ENCODE data around the gene FKBP8.

DNA sequence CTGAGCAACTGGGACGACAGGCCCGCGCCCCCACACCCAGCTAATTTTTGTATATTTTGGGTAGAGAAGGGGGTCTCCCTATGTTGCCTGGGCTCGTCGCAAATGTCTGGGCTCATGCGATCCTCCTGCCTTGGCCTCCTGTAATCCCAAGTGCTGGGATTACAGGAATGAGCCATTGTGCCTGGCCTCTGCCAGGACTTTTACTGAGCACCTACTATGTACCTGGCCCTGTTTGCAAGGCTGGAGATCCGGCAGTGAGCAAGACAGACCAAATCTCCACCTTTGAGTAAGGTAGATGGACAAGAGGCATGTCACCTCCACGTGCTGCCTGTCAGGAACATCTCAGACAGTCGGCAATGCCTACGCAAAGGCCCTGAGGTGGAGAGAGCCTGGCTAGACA, 6.9 kb downstream of the FKBP8 start:
- TF ChIP-seq, protein P1, sequence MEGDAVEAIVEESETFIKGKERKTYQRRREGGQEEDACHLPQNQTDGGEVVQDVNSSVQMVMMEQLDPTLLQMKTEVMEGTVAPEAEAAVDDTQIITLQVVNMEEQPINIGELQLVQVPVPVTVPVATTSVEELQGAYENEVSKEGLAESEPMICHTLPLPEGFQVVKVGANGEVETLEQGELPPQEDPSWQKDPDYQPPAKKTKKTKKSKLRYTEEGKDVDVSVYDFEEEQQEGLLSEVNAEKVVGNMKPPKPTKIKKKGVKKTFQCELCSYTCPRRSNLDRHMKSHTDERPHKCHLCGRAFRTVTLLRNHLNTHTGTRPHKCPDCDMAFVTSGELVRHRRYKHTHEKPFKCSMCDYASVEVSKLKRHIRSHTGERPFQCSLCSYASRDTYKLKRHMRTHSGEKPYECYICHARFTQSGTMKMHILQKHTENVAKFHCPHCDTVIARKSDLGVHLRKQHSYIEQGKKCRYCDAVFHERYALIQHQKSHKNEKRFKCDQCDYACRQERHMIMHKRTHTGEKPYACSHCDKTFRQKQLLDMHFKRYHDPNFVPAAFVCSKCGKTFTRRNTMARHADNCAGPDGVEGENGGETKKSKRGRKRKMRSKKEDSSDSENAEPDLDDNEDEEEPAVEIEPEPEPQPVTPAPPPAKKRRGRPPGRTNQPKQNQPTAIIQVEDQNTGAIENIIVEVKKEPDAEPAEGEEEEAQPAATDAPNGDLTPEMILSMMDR (IDR thresholded peaks at IDR 0.05): no peak
- no peak for TF ChIP-seq POLR2A (IDR thresholded peaks at IDR 0.05)

Data from lower leg skin (tissue), 3 donors.